HUES48 (cell line): ENCODE results near the gene TBC1D1.
A peak's percentile ranks its signal among the peaks of the same experiment; 100 is the strongest.

Experiments used
- H3K27ac ChIP-seq: one replicate; pipeline ENCODE4 v1.7.0; 2013; ENCODE audit warnings: low read depth, low read length, inconsistent platforms
- H3K27me3 ChIP-seq: 2 replicates; pipeline ENCODE4 v1.6.1; 2013; ENCODE audit warnings: mild to moderate bottlenecking, low read length; ENCODE audit not compliant: control insufficient read depth, insufficient read depth
- H3K36me3 ChIP-seq: 2 replicates; pipeline ENCODE4 v1.6.1; 2013; ENCODE audit warnings: low read length; ENCODE audit not compliant: control insufficient read depth, insufficient read depth
- H3K4me1 ChIP-seq: 2 replicates; pipeline ENCODE4 v1.6.1; 2013; ENCODE audit warnings: mild to moderate bottlenecking, low read length; ENCODE audit not compliant: control insufficient read depth, insufficient read depth
- H3K4me3 ChIP-seq: 2 replicates; pipeline ENCODE4 v1.5.1; 2013; ENCODE audit warnings: mild to moderate bottlenecking, low read depth, low read length
- H3K9ac ChIP-seq: 2 replicates; pipeline ENCODE4 v1.6.1; 2013; ENCODE audit warnings: mild to moderate bottlenecking, low read depth, low read length, moderate library complexity
- H3K9me3 ChIP-seq: 2 replicates; pipeline ENCODE4 v1.6.1; 2013; ENCODE audit warnings: low read length; ENCODE audit not compliant: control insufficient read depth, insufficient read depth

The TBC1D1 gene

GRCh38 chr4:38157592-38157991 is 266.7 kb downstream of the TBC1D1 start:
- H3K4me1 ChIP-seq: peaks cover 5% of the 10 kb centered on the region
- H3K4me3 ChIP-seq: no peak overlapping the region
- H3K9ac ChIP-seq: no peak overlapping the region
- H3K27ac ChIP-seq: no peak overlapping the region
- no peaks in the 10 kb centered on the region for H3K36me3 ChIP-seq
- no peaks in the 10 kb centered on the region for H3K9me3 ChIP-seq
- no peaks in the 10 kb centered on the region for H3K27me3 ChIP-seq

DNA sequence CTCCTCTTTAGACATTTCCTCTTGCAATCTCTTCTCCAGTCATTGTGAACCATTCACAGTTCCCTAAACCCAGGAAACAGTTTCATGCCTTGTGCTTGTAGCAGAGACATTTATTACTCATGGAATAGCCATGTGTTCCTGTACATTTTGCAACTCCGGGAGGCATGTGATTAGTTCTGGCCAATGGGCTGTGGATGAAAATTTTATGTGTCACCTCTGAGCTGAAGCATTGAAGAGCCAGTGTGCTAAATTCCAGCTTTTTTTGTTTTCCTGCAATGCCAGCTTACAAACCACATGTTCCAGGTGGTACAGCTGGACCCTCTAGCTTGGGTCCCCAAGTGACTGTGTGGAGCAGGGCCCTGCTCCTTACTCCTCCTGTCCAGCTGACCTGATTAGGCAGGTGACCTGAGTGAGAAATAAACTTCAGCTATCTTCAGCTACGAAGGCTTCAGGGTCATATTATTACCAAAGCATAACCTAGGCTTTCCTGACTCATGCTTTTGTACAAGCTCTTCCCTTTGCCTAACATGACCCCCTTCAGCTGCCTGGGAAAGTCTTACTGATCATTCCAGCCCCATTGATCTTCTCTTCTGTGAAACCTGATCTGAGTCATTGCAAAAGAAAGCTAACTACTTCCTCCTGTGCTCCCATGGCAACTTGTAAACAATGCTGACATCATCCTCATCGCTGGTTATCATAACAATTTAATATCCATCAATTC is 269.8 kb downstream of the TBC1D1 start:
- H3K9ac ChIP-seq: no peak overlapping the region
- no peak overlapping the region for H3K4me3 ChIP-seq
- H3K27ac ChIP-seq: peak overlapping the region; percentile 84
- H3K27me3 ChIP-seq: no peaks in the 10 kb centered on the region
- H3K36me3 ChIP-seq: no peaks in the 10 kb centered on the region
- H3K4me1 ChIP-seq: peaks cover 5% of the 10 kb centered on the region
- H3K9me3 ChIP-seq: no peaks in the 10 kb centered on the region

DNA sequence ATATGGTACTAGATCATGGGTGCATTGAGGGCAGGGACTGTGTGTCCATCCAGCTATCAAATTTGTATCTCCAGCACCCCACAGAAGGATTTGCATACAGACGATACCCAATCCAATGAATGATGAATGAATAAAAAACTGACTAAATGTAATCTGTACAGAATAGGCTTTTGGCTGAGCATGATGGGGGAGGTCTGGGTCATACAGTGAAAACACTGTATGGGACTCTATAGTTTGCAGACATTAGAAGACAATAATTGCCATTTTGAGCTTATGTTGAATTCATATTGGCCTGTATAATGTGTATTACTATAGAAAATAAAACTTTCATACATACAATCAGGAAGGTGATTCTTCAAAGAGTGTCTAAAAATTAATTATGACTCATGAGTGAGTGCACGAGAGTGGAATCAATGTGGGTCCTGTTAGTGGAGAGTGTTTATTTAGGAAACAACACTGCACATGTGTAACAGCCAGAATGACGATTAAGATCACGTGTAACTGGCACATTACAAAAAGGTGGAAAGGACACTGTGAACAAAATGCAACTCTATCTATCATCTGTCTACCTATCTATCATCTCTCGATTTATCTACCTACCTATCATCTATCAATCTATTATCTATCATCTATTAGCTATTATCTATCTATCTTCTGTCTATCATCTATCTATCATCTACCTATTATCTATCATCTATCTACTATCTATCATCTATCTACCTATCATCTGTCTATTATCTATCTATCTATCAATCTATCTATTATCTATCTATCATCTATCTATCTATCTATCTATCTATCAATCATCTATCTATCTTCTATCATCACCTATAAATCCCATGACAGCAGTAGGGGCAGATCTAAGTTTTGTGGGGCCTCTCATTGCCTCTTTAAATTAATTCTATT is 270.6 kb downstream of the TBC1D1 start:
- Histone ChIP-seq H3K4me1 (peaks cover 5% of the 10 kb centered on the region), H3K9ac (no peak overlapping the region), H3K4me3 (no peak overlapping the region), H3K27me3 (no peaks in the 10 kb centered on the region), H3K27ac (no peak overlapping the region), H3K9me3 (no peaks in the 10 kb centered on the region), H3K36me3 (no peaks in the 10 kb centered on the region)

DNA sequence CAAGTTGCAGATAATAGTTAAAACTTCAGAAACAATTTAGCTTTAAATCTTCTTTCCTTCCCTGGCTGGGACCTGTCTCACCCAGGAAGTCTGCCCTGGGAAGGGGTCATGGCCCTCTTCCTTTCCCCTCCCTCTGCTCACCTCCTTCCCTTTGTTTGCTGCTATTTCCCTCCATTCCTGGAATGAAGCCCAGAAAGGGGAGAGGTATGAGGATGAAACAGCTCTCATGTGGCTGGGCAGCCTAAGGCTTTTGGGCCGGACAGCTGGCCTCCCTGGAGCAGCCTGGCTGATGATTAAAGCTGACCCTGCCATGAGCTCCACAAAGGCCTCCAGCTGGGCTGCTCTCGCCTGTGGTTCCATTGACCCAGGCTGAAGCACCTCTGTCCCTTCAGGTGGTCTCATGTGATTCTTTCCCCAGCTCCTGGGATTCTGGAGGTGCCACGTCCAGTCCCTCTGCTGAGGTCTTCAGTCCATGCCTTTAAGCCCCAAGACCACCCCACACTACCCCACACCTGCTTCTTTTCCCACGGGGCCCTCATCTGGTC is 271.4 kb downstream of the TBC1D1 start:
- H3K27ac ChIP-seq: peak overlapping the region; percentile 8

DNA sequence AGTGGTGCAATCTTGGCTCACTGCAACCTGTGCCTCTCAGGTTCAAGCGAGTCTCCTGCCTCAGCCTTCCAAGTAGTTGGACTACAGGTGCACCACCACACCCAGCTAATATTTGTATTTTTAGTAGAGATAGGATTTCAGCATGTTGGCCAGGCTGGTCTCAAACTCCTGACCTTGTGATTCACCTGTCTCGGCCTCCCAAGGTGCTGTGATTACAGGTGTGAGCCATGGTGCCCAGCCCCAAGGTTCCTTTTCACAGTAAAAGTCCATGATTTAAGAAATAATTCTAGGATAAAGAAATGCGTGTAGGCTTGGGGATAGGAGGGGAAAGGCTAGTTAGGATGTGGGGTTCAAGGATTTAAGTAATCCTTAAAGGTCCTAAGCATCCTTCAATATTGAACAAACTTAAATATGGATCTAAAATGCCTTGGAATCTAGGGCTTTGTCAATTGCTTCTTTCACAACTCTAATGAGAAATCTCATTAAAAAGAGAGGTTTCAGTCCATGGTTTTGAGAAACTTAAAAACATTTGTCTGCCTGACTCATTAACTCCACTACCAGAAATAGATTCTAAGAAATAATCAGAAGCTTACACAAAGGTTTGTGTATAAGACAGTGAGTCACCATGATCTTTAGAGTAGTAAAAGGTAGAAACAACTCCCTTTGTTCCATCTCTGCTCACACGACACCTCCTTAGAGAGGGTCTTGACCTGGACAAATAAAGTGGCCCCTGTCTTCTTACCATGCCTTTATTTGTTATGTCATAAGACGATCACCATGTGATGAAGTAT is 272.5 kb downstream of the TBC1D1 start:
- peaks cover 5% of the 10 kb centered on the region for H3K4me1 ChIP-seq

More for the DNA sequence above, 271.4 kb downstream of the TBC1D1 start:
- no peaks in the 10 kb centered on the region for H3K27me3 ChIP-seq
- H3K9ac ChIP-seq: no peak overlapping the region
- H3K4me3 ChIP-seq: no peak overlapping the region
- peaks cover 5% of the 10 kb centered on the region for H3K4me1 ChIP-seq
- H3K9me3 ChIP-seq: no peaks in the 10 kb centered on the region
- H3K36me3 ChIP-seq: no peaks in the 10 kb centered on the region

GRCh38 chr4:38164346-38164745 is 273.5 kb downstream of the TBC1D1 start:
- Histone ChIP-seq H3K36me3 (no peaks in the 10 kb centered on the region), H3K9me3 (no peaks in the 10 kb centered on the region), H3K9ac (no peak overlapping the region), H3K27ac (no peak overlapping the region), H3K4me1 (peaks cover 5% of the 10 kb centered on the region), H3K4me3 (no peak overlapping the region), H3K27me3 (no peaks in the 10 kb centered on the region)

More for the DNA sequence above, 272.5 kb downstream of the TBC1D1 start:
- H3K36me3 ChIP-seq: no peaks in the 10 kb centered on the region
- H3K9ac ChIP-seq: no peak overlapping the region
- no peak overlapping the region for H3K27ac ChIP-seq
- H3K9me3 ChIP-seq: no peaks in the 10 kb centered on the region
- H3K4me3 ChIP-seq: no peak overlapping the region
- no peaks in the 10 kb centered on the region for H3K27me3 ChIP-seq

DNA sequence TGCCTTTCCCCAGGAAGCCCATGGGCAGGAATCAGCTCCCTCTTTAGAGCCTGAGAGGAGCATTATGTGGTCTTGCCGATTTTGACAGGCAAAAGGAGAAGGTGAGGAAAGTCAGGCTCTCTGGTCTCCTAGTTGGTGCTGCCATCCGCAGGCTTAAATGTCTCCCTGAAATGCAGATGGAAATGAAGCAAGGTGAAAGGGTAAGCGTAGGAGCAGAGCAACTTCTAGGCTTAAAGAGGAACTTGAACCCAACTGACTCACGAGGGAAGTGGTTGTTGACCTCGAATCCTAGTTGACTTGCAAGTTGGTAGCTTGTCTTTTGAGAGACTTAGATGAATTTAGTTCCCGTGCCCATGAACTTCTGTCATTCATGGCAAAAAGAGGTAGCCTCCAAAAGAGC is 275.2 kb downstream of the TBC1D1 start:
- Histone ChIP-seq H3K4me1 (no peaks in the 10 kb centered on the region), H3K4me3 (no peak overlapping the region), H3K9me3 (no peaks in the 10 kb centered on the region), H3K9ac (no peak overlapping the region), H3K27ac (no peak overlapping the region), H3K36me3 (no peaks in the 10 kb centered on the region), H3K27me3 (no peaks in the 10 kb centered on the region)

GRCh38 chr4:38166768-38167167 is 275.9 kb downstream of the TBC1D1 start:
- H3K9ac ChIP-seq: no peak overlapping the region
- H3K36me3 ChIP-seq: no peaks in the 10 kb centered on the region
- no peaks in the 10 kb centered on the region for H3K27me3 ChIP-seq
- no peaks in the 10 kb centered on the region for H3K9me3 ChIP-seq
- no peaks in the 10 kb centered on the region for H3K4me1 ChIP-seq
- no peak overlapping the region for H3K27ac ChIP-seq
- no peak overlapping the region for H3K4me3 ChIP-seq

DNA sequence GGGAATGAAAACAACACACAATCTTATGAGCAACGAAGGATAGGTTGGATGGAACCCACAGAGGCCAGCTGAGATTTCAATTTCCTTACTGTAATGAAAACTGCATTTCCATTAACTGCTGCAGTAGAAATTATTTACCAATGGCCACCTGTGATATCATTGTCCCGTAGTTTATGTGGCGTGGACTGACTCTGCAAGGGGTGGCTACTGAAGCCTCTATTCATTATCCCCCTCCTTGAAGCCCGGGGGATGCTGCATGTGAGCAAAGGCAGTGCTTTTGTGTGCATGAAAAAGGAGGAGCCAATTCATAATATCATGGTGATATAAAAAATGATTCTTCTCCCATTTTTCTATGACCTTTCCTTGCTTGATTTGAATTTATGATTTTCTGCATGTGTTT is 277.1 kb downstream of the TBC1D1 start:
- Histone ChIP-seq H3K27ac (no peak overlapping the region), H3K36me3 (no peaks in the 10 kb centered on the region), H3K9me3 (no peaks in the 10 kb centered on the region), H3K27me3 (no peaks in the 10 kb centered on the region), H3K4me1 (no peaks in the 10 kb centered on the region), H3K4me3 (no peak overlapping the region), H3K9ac (no peak overlapping the region)

DNA sequence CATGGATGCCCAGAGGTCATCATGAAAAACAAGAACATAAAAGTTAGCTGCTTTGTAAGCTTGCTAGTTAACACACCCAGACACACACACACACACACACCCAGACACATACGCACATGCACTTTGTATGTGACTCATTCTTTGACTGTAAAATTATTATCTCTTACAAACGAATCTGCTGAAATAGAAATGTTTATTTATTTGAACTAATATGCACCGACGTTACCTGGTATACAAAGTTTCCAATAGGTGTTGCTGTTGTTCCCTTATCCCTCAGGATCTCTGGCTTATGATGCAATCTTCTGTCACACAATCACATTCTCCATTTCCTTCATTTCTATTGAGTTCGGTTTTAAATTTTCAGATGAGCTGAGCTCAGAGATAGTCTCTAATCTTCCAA is 278.6 kb downstream of the TBC1D1 start:
- H3K4me1 ChIP-seq: no peaks in the 10 kb centered on the region
- no peaks in the 10 kb centered on the region for H3K27me3 ChIP-seq
- no peak overlapping the region for H3K4me3 ChIP-seq
- no peaks in the 10 kb centered on the region for H3K36me3 ChIP-seq
- H3K27ac ChIP-seq: no peak overlapping the region
- no peaks in the 10 kb centered on the region for H3K9me3 ChIP-seq
- H3K9ac ChIP-seq: no peak overlapping the region
